ENCODE results near the gene UNC93B1. TPM values are rescaled to one million over a fixed set of nuclear protein-coding genes. Genes with fewer than 3 reads are reported as not detected.
A peak's percentile ranks its signal among the peaks of the same experiment; 100 is the strongest.

The UNC93B1 gene
- total and polyA plus RNA-seq, 2 of the 13 experiments (the other 11 are each of a cell fraction or from before 2014, with no cell fraction given) = 8.8 to 18.9 TPM

GRCh38 chr11:68012843-68013610, 9.1 kb upstream of the UNC93B1 start (continued):
- TF ChIP-seq ZBTB10 (CRISPR knock-in tag; IDR thresholded peaks at IDR 0.05; ENCODE audit: borderline replicate concordance) (no peak), NR2F1 (CRISPR knock-in tag; IDR thresholded peaks at IDR 0.05) (0 out of 4 replicates have a peak, but pooled peaks of 1 of the 2 experiments have one; percentile 30), SP4 (CRISPR knock-in tag; IDR thresholded peaks at IDR 0.05) (no peak), ESRRA (CRISPR knock-in tag; IDR thresholded peaks at IDR 0.05; ENCODE audit: low read depth) (no peak), FOXK2 (IDR thresholded peaks at IDR 0.05) (no peak), CTCF (CRISPR knock-in tag; IDR thresholded peaks at IDR 0.05) (no peak), ZNF737 (CRISPR knock-in tag; IDR thresholded peaks at IDR 0.05; ENCODE audit: borderline replicate concordance) (no peak), FOXO1 (CRISPR knock-in tag; IDR thresholded peaks at IDR 0.05) (0 out of 2 replicates have a peak, but pooled peaks have one; percentile 24), KLF16 (CRISPR knock-in tag; IDR thresholded peaks at IDR 0.05) (0 out of 4 replicates have a peak, but pooled peaks of 1 of the 2 experiments have one; percentile 29), TIGD3 (CRISPR knock-in tag; IDR thresholded peaks at IDR 0.05; ENCODE audit: borderline replicate concordance) (no peak), TBX3 (IDR thresholded peaks at IDR 0.05; ENCODE audit: borderline replicate concordance) (peak; percentile 52; the same call in 1 of the 2 replicates), SAP130 (CRISPR knock-in tag; IDR thresholded peaks at IDR 0.05; ENCODE audit: low read depth) (peak; percentile 68), ASH2L (IDR thresholded peaks at IDR 0.05; ENCODE audit: insufficient read length, low read depth, low read length) (peak; percentile 41), PAXIP1 (CRISPR knock-in tag; conservative IDR thresholded peaks at IDR 0.05) (peak; percentile 86), BRD4 (CRISPR knock-in tag; IDR thresholded peaks at IDR 0.05) (0 out of 2 replicates have a peak, but pooled peaks have one; percentile 17), NR2F2 (IDR thresholded peaks at IDR 0.05; ENCODE audit: borderline replicate concordance, low read depth) (peak; percentile 69), JUND (CRISPR knock-in tag; IDR thresholded peaks at IDR 0.05) (no peak), TFAP4 (IDR thresholded peaks at IDR 0.05; ENCODE audit: borderline replicate concordance, low read depth) (no peak)
